NCI-H524 treated with DMSO at 0.1 percent for 48 hours (cell line): ENCODE measurements around the gene RUNX2.

Experiments used
- DNase-seq: peaks from one replicate; lab custom pipeline; 2025; lab: John Stamatoyannopoulos, UW

Gene RUNX2

GRCh38 chr6:45487645-45488044 is 159.5 kb downstream of the RUNX2 start:
- no peak for DNase-seq

- no peak for DNase-seq
These were observed 160.1 kb downstream of the RUNX2 start for GRCh38 chr6:45488269-45488668.

DNA sequence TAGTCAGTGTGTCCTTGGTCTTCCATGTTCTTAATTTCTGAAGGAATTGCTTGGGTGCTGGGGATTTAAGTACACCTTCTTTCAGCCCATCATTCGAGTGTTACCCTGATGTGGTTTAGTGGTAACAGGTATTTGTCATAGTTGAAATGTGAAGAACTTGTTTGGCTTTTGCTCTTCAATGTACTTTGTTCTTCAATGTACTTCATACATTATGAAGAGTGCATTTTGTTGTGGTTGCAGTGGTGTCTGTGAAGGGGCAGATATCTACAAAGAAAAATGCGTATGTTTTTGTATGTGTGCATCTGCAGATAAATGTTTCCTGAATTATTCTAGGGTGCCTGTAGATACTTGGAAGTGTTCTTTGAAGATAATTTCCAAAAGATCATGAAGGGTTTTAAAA is 160.8 kb downstream of the RUNX2 start:
- no peak for DNase-seq

GRCh38 chr6:45491048-45491735 is 163.1 kb downstream of the RUNX2 start:
- no peak for DNase-seq

- DNase-seq, result no peak
These were observed 163.7 kb downstream of the RUNX2 start for GRCh38 chr6:45491874-45492273.

DNA sequence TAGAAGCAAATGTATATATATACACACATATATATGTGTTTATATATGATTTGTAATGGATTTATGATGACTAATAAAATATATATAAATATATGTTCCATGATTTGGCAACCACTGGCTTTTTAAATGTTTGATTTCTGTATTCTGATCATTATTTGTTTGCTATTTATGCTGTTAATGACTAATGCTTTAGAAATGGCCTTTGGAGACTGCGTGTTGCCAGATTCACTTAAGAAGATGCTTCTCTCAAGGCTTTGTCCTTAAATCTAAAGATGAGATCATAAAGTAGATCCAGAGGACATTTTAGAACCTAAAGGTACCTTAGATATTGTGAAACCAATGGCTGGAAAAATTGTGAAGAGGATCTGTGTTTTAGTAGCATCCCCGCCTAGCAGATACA is 165.6 kb downstream of the RUNX2 start:
- no peak for DNase-seq

- no peak for DNase-seq
These were observed 166.4 kb downstream of the RUNX2 start for GRCh38 chr6:45494416-45495135.

DNA sequence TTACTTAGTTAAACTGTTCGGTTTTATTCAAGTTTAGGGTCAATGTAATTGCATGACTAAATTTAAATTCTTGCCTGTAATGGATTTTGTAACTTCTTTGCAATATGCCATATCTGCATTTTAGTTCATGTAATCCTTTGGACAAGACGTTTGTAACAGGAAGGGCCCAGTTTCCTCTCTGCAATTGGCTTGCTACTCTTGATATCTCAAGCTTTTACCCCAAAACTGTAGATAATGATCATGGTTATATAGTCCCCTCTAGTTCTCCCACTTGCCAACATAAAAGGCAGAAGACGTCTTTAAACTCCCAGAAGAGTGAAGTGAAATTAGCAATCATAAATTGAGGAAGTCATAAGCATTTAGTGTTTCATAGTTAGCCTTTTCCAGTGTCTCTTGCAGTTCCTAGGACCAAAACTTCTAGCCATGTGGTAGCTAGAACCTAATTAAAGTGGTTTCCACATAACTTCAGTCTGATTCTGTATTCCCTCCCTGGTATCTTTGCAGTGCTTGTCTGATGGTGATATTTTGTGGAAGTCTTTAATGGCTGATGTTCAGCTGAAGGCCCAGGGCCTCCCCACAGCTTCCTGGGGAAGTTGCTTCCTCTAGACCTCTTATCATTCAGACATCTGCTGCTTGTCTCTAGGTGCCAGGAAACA is 167.4 kb downstream of the RUNX2 start:
- DNase-seq, result no peak

GRCh38 chr6:45496085-45496433 is 167.9 kb downstream of the RUNX2 start:
- no peak for DNase-seq

- no peak for DNase-seq
These were observed 170.5 kb downstream of the RUNX2 start for GRCh38 chr6:45498591-45498990.

GRCh38 chr6:45500924-45501816 is 173.0 kb downstream of the RUNX2 start:
- no peak for DNase-seq

DNA sequence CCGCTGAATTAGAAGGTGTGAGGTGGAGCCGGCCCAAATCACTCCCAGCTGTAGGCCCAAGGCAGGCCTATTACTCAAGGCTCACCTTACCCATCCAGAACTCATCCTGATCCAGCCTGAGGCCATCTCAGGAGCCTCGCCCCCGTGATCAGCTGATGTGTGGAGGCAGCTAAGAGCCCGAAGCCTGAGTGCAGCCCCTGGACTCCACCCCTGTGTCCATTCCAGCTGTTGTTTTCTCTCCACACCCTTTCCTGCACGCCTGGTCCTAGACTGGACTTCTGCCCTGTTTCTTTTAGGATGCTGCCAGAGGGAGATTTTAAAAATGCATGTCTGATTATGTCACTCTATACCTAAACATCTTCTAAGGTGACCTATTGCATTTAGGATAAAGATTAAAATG is 174.3 kb downstream of the RUNX2 start:
- DNase-seq, result no peak

GRCh38 chr6:45504947-45505346 is 176.8 kb downstream of the RUNX2 start:
- no peak for DNase-seq

- no peak for DNase-seq
These were observed 177.3 kb downstream of the RUNX2 start for GRCh38 chr6:45505470-45505869.

- no peak for DNase-seq
These were observed 179.1 kb downstream of the RUNX2 start for GRCh38 chr6:45507186-45507585.

- no peak for DNase-seq
These were observed 181.3 kb downstream of the RUNX2 start for GRCh38 chr6:45509426-45509825.

- no peak for DNase-seq
These were observed 184.6 kb downstream of the RUNX2 start for GRCh38 chr6:45512717-45513116.

DNA sequence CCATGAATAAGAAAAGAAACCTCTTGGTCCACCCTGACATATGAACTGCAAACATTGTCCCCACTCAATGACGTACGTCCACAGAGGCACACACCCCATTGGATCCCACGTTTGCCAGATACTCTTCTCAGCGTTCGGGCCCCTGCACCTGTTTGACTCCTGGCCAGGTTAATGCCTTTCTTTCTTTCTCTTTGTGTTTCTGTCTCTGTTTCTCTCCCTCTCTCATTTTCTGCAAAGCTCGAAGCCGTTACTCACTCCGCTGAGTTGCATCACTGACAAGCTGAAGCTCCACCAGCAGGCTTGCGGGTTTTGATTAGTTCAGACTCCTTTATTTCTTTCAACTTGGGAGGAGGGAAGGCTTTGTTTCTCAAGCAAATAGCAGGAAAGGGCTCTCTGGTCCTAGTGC is 185.1 kb downstream of the RUNX2 start:
- DNase-seq, result no peak

DNA sequence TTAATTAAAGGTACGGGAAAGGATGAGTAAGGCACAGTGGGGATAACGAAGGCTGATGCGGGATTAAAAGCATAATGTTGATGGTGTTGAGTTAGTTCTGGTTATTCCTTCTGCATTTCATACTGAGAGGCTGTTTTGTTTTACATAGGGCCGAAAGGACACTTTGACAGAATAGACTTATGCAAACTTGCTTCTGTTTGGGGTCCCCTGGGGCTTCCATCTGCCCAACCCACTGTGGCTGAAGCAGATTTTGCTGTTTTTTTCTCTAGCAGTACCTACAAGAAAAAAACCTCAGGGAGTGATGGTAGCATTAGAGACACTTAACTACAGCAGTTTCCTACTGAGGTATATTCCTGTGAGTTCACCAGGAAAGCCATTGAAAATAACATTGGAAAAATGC is 185.7 kb downstream of the RUNX2 start:
- no peak for DNase-seq

GRCh38 chr6:45514454-45515230 is 186.5 kb downstream of the RUNX2 start:
- no peak for DNase-seq

DNA sequence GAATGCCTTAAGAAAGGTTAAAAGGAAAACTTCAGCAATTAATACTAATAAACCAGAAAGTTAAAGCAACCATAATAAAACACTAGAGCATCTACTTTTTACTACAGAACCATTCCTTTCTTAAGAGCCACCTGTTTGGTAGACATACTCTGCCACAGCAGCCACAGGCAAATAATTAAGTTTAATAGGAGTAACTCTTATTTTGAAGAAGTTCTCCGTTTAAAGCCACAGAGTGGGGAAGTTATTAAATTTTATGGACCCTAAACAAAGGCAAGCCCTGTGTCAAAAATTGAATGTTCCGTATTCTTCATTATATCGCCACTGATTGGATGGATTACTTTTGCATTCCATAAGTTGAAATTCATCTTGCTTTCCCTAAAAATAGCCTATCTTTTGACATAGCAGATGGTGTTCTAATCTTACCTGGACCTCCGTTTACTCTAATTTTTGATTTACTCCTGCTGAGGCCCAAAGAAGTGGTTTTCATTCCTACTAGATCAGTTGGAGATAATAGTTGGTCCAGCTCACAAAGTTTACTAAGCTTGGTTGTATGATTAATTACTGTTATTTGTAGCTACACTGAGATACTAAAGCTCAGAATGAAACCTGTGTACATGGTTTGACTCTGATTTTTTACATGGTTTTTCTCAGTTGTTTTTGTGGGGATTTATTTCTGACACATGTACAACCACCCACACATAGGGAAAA is 190.0 kb downstream of the RUNX2 start:
- no peak for DNase-seq
